A549 (cell line): ENCODE data around the gene DSG3. TPM values are rescaled to one million over a fixed set of nuclear protein-coding genes. Genes with fewer than 3 reads are reported as not detected.

Experiments
- ATAC-seq, 2 experiments: fragments of 200-7000 bp in 1 of 2; fragments of >200 bp in 1 of 2; cut with Nextera tagmentation in 1 of 2; cut with Tn5 transposase in 1 of 2; 3 replicates each; pipeline versions ENCODE4 v1.8.0 to v1.9.1; 2018 to 2020; ENCODE audit warnings: mild to moderate bottlenecking in 1 of 2, moderate library complexity in 1 of 2
- CTCF ChIA-PET: fragments of 300-600 bp; sonication (Branson Sonifier 250); formaldehyde crosslinking; extraction: SDS; loops from one replicate; lab custom pipeline; 2021; ENCODE audit warnings: antibody characterized with exemption, inconsistent platforms; lab: Yijun Ruan, JAX
- POLR2A ChIA-PET: fragments of 350-600 bp; formaldehyde crosslinking; extraction: SDS; loops from one replicate; lab custom pipeline; 2021; ENCODE audit warnings: antibody characterized with exemption, inconsistent platforms; lab: Yijun Ruan, JAX
- DNase-seq, 2 experiments: peaks; one replicate each; pipeline versions ENCODE4 v3.0.0 to v3.0.0-alpha.2; 2011 to 2016; ENCODE audit warnings: low read depth in 1 of 2, low spot score in 1 of 2
- FAIRE-seq: peaks from 2 replicates; lab custom pipeline; 2011; peaks lifted over from hg19 to GRCh38; lab: Jason Lieb, UNC
- H3K27ac ChIP-seq, 2 experiments: fragments of >200 bp; sonication (Bioruptor Twin); formaldehyde crosslinking; 3 replicates each; pipeline ENCODE4 v1.5.1; 2016 to 2017
- H3K4me1 ChIP-seq: fragments of >200 bp; sonication (Bioruptor Twin); formaldehyde crosslinking; 3 replicates; pipeline ENCODE4 v1.6.1; 2016
- H3K4me2 ChIP-seq: fragments of >200 bp; sonication (Bioruptor Twin); formaldehyde crosslinking; 3 replicates; pipeline ENCODE4 v1.6.1; 2016
- H3K4me3 ChIP-seq: fragments of >200 bp; sonication (Bioruptor Twin); formaldehyde crosslinking; 3 replicates; pipeline ENCODE4 v1.5.1; 2016
- H3K9me3 ChIP-seq: fragments of >200 bp; sonication (Bioruptor Twin); formaldehyde crosslinking; 3 replicates; pipeline ENCODE4 v1.6.1; 2016
- BHLHE40 ChIP-seq: IDR thresholded peaks from 2 replicates; pipeline ENCODE4 v1.6.1; 2012; ENCODE audit warnings: low read depth, low read length, inconsistent platforms
- CBX2 ChIP-seq: fragments of 200-600 bp; sonication (generic); IDR thresholded peaks from 2 replicates; pipeline ENCODE4 v1.6.1; 2016; ENCODE audit warnings: low read depth, mild to moderate bottlenecking, borderline replicate concordance
- CBX8 ChIP-seq: fragments of 200-600 bp; sonication (generic); IDR thresholded peaks from 2 replicates; pipeline ENCODE4 v1.6.1; 2016
- EHMT2 ChIP-seq: fragments of 200-600 bp; sonication (generic); IDR thresholded peaks from 2 replicates; pipeline ENCODE4 v1.6.1; 2016; ENCODE audit warnings: antibody characterized with exemption, low read depth, mild to moderate bottlenecking, moderate library complexity
- FOSL2 ChIP-seq, 2 experiments: fragments of 450-650 bp in 1 of 2; fragments of >200 bp in 1 of 2; sonication (Bioruptor Twin) in 1 of 2; formaldehyde crosslinking; IDR thresholded peaks; 2 replicates each; pipeline versions ENCODE4 v1.5.0 to v1.6.1; 2016 to 2020; ENCODE audit warnings: mild to moderate bottlenecking in 1 of 2, moderate library complexity in 1 of 2
- HEYL ChIP-seq: fragments of 250-450 bp; sonication (Bioruptor Pico); IDR thresholded peaks from 2 replicates; pipeline ENCODE4 v1.8.0; 2021; ENCODE audit warnings: mild to moderate bottlenecking, moderate library complexity
- JUNB ChIP-seq: fragments of >200 bp; sonication (Bioruptor Twin); formaldehyde crosslinking; IDR thresholded peaks from 2 replicates; pipeline ENCODE4 v1.6.1; 2016
- MAFK ChIP-seq: fragments of 450-650 bp; IDR thresholded peaks from 2 replicates; pipeline ENCODE4 v1.6.1; 2014; ENCODE audit not compliant: partially characterized antibody
- NFE2L2 ChIP-seq: fragments of 150-350 bp; conservative IDR thresholded peaks from 2 replicates; pipeline ENCODE4 v1.6.1; 2014; ENCODE audit warnings: low read length
- NR3C1 ChIP-seq: fragments of >200 bp; sonication (Bioruptor Twin); formaldehyde crosslinking; IDR thresholded peaks from 3 replicates; pipeline ENCODE4 v1.6.1; 2017
- PBX3 ChIP-seq: IDR thresholded peaks from 2 replicates; pipeline ENCODE4 v1.6.1; 2012
- RAD21 ChIP-seq, 2 experiments: fragments of >200 bp in 1 of 2; sonication (Bioruptor Twin) in 1 of 2; formaldehyde crosslinking in 1 of 2; IDR thresholded peaks in 1 of 2; conservative IDR thresholded peaks in 1 of 2; 2 replicates in 1 of 2; 3 replicates in 1 of 2; pipeline ENCODE4 v1.6.1; 2012 to 2018; ENCODE audit warnings: inconsistent platforms in 1 of 2
- SREBF2 ChIP-seq: fragments of 450-650 bp; IDR thresholded peaks from 2 replicates; pipeline ENCODE4 v1.6.1; 2014; ENCODE audit warnings: mild to moderate bottlenecking, moderate library complexity
- USF2 ChIP-seq: fragments of 450-650 bp; IDR thresholded peaks from 2 replicates; pipeline ENCODE4 v1.6.1; 2014; ENCODE audit warnings: antibody characterized with exemption
- ZC3H11A ChIP-seq: fragments of 450-650 bp; IDR thresholded peaks from 2 replicates; pipeline ENCODE4 v1.6.1; 2014; ENCODE audit warnings: antibody characterized with exemption, mild to moderate bottlenecking
- polyA plus RNA-seq, 4 experiments: library from polyadenylated mRNA; depleted of rRNA in 3 of 4; stranded (reverse); fragments of >200 nt; fragmentation: RNase III in 1 of 4; extraction: RNeasy Plus Mini Kit Qiagen cat#74134 plus additional on column Dnase treatment in 1 of 4; gene quantifications; 2 replicates in 3 of 4; 3 replicates in 1 of 4; pipeline ENCODE4 v1.2.3, GENCODE V29; 2011 to 2017
- TF ChIP-seq, protein P1 (sequence below): fragments of >200 bp; sonication (Bioruptor Twin); formaldehyde crosslinking; IDR thresholded peaks from 3 replicates; pipeline ENCODE4 v1.6.1; 2016
- TF ChIP-seq, protein P2 (sequence below): fragments of 200-600 bp; sonication (generic); IDR thresholded peaks from 2 replicates; pipeline ENCODE4 v1.6.1; 2016; ENCODE audit warnings: antibody characterized with exemption, mild to moderate bottlenecking, moderate library complexity
- TF ChIP-seq, protein P3 (sequence below): fragments of >200 bp; sonication (Bioruptor Twin); formaldehyde crosslinking; IDR thresholded peaks from 3 replicates; pipeline ENCODE4 v1.5.1; 2016

DSG3 gene
- polyA plus RNA-seq, 2 of the 4 experiments (the other 2 are of a cell fraction), result 0.01 to 0.03 TPM

GRCh38 chr18:31491586-31491985 lies 44.0 kb downstream of the DSG3 start:
- FAIRE-seq, result no peak
- CTCF ChIA-PET, result interaction anchor here (1.0 to 3.1 kb wide), 2 partner anchors 14 to 67 kb away, joined by 3 to 11 read pairs; no protein-coding TSS in a partner anchor
- POLR2A ChIA-PET, result no interaction called here

More at GRCh38 chr18:31491586-31491985, 44.0 kb downstream of the DSG3 start:
- no peak for ATAC-seq
- no peak overlapping the region; the same call in 2 of the 3 replicates for H3K4me2 ChIP-seq
- H3K27ac ChIP-seq, result no peak overlapping the region
- H3K9me3 ChIP-seq, result no peaks in the 10 kb centered on the region
- H3K4me3 ChIP-seq, result no peak overlapping the region
- TF ChIP-seq HEYL (CRISPR knock-in tag) (no peak), JUNB (no peak), NR3C1 (no peak), USF2 (no peak), CBX2 (no peak), FOSL2 (IDR thresholded peaks at IDR 0.05) (no peak), FOSL2 (CRISPR knock-in tag; IDR thresholded peaks at IDR 0.05) (no peak), RAD21 (conservative IDR thresholded peaks at IDR 0.05 in 1 of 2, IDR thresholded peaks at IDR 0.05 in 1 of 2) (no peak), EHMT2 (no peak), MAFK (no peak), BHLHE40 (no peak), PBX3 (no peak), SREBF2 (no peak), ZC3H11A (no peak), CBX8 (no peak), NFE2L2 (no peak)
- TF ChIP-seq, protein P1, sequence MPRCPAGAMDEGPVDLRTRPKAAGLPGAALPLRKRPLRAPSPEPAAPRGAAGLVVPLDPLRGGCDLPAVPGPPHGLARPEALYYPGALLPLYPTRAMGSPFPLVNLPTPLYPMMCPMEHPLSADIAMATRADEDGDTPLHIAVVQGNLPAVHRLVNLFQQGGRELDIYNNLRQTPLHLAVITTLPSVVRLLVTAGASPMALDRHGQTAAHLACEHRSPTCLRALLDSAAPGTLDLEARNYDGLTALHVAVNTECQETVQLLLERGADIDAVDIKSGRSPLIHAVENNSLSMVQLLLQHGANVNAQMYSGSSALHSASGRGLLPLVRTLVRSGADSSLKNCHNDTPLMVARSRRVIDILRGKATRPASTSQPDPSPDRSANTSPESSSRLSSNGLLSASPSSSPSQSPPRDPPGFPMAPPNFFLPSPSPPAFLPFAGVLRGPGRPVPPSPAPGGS, result no peak
- TF ChIP-seq, protein P2, sequence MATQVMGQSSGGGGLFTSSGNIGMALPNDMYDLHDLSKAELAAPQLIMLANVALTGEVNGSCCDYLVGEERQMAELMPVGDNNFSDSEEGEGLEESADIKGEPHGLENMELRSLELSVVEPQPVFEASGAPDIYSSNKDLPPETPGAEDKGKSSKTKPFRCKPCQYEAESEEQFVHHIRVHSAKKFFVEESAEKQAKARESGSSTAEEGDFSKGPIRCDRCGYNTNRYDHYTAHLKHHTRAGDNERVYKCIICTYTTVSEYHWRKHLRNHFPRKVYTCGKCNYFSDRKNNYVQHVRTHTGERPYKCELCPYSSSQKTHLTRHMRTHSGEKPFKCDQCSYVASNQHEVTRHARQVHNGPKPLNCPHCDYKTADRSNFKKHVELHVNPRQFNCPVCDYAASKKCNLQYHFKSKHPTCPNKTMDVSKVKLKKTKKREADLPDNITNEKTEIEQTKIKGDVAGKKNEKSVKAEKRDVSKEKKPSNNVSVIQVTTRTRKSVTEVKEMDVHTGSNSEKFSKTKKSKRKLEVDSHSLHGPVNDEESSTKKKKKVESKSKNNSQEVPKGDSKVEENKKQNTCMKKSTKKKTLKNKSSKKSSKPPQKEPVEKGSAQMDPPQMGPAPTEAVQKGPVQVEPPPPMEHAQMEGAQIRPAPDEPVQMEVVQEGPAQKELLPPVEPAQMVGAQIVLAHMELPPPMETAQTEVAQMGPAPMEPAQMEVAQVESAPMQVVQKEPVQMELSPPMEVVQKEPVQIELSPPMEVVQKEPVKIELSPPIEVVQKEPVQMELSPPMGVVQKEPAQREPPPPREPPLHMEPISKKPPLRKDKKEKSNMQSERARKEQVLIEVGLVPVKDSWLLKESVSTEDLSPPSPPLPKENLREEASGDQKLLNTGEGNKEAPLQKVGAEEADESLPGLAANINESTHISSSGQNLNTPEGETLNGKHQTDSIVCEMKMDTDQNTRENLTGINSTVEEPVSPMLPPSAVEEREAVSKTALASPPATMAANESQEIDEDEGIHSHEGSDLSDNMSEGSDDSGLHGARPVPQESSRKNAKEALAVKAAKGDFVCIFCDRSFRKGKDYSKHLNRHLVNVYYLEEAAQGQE, result no peak
- TF ChIP-seq, protein P3, sequence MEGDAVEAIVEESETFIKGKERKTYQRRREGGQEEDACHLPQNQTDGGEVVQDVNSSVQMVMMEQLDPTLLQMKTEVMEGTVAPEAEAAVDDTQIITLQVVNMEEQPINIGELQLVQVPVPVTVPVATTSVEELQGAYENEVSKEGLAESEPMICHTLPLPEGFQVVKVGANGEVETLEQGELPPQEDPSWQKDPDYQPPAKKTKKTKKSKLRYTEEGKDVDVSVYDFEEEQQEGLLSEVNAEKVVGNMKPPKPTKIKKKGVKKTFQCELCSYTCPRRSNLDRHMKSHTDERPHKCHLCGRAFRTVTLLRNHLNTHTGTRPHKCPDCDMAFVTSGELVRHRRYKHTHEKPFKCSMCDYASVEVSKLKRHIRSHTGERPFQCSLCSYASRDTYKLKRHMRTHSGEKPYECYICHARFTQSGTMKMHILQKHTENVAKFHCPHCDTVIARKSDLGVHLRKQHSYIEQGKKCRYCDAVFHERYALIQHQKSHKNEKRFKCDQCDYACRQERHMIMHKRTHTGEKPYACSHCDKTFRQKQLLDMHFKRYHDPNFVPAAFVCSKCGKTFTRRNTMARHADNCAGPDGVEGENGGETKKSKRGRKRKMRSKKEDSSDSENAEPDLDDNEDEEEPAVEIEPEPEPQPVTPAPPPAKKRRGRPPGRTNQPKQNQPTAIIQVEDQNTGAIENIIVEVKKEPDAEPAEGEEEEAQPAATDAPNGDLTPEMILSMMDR, result no peak
- H3K4me1 ChIP-seq, result peaks cover 49% of the 10 kb centered on the region
- DNase-seq, result no peak
